Activated CD8-positive, alpha-beta T cell treated with anti-CD3 and anti-CD28 coated beads for 36 hours (primary cell): ENCODE measurements around the gene ALG6. TPM values are rescaled to one million over a fixed set of nuclear protein-coding genes. Genes with fewer than 3 reads are reported as not detected.

Experiments
- ATAC-seq: fragments of 200-7000 bp; cut with Tn5 transposase; one replicate; pipeline ENCODE4 v1.10.0; 2021; ENCODE audit warnings: mild to moderate bottlenecking, moderate library complexity
- CTCF ChIA-PET: fragments of 350-600 bp; sonication (Branson Sonifier 250); formaldehyde crosslinking; loops from one replicate; lab custom pipeline; 2021; ENCODE audit warnings: antibody characterized with exemption; lab: Charles Lee
- POLR2A ChIA-PET: fragments of 350-600 bp; sonication (Branson Sonifier 250); formaldehyde crosslinking; loops from one replicate; lab custom pipeline; 2021; ENCODE audit warnings: antibody characterized with exemption; lab: Charles Lee
- DNase-seq: peaks from one replicate; pipeline ENCODE4 v3.0.0-alpha.2; 2020
- H3K27ac Mint-ChIP-seq: one replicate; pipeline ENCODE4 v1.8.0; 2021; ENCODE audit warnings: mild to moderate bottlenecking, mixed read lengths
- H3K27me3 Mint-ChIP-seq: one replicate; pipeline ENCODE4 v1.8.0; 2021; ENCODE audit warnings: mixed read lengths
- H3K36me3 Mint-ChIP-seq: one replicate; pipeline ENCODE4 v1.8.0; 2021; ENCODE audit warnings: low read depth, mixed read lengths
- H3K4me1 Mint-ChIP-seq: one replicate; pipeline ENCODE4 v1.8.0; 2021; ENCODE audit warnings: low read depth, mixed read lengths
- H3K4me3 Mint-ChIP-seq: one replicate; pipeline ENCODE4 v1.8.0; 2021; ENCODE audit warnings: mild to moderate bottlenecking, moderate library complexity, mixed read lengths
- H3K9me3 Mint-ChIP-seq: one replicate; pipeline ENCODE4 v1.8.0; 2021; ENCODE audit warnings: mixed read lengths
- intact Hi-C: fragments of 100-400 bp; cut with micrococcal nuclease; formaldehyde crosslinking; loops from one replicate; pipeline ENCODE4 v1.10.0; 2022
- total RNA-seq, 2 experiments: library from RNA; stranded (reverse); gene quantifications; one replicate each; pipeline ENCODE4 v1.2.3, GENCODE V29; 2021
- TF ChIP-seq, protein P1 (sequence below): fragments of 200-600 bp; IDR thresholded peaks from one replicate; pipeline ENCODE4 v1.8.0; 2022; ENCODE audit warnings: antibody characterized with exemption, mild to moderate bottlenecking

ALG6 gene
- total RNA-seq, 2 experiments from 2014 or later = 15.1 to 17.7 TPM

DNA sequence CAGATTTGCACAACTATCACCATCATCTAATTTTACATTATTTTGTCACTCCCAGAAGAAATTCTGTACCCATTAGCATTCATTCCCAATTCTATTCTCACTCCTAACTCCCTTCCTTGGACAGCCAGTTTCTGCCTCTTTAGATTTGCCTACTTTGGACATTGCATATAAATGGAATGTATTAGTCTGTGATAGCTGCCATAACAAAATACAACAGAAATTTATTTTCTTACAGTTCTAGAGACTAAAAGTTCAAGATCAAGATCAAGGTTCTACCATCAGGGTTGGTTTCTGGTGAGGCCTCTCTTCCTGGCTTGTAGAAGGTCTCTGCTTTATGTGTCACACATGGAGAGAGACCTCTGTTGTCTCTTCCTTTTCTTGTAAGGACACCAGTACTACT, 61.9 kb downstream of the ALG6 start:
- no peak for DNase-seq
- no peak for ATAC-seq
- H3K9me3 Mint-ChIP-seq = peaks cover 2% of the 10 kb centered on the region
- no peak overlapping the region for H3K4me3 Mint-ChIP-seq
- H3K4me1 Mint-ChIP-seq = no peaks in the 10 kb centered on the region
- H3K27me3 Mint-ChIP-seq = no peaks in the 10 kb centered on the region
- H3K27ac Mint-ChIP-seq = no peak overlapping the region
- TF ChIP-seq, protein P1, sequence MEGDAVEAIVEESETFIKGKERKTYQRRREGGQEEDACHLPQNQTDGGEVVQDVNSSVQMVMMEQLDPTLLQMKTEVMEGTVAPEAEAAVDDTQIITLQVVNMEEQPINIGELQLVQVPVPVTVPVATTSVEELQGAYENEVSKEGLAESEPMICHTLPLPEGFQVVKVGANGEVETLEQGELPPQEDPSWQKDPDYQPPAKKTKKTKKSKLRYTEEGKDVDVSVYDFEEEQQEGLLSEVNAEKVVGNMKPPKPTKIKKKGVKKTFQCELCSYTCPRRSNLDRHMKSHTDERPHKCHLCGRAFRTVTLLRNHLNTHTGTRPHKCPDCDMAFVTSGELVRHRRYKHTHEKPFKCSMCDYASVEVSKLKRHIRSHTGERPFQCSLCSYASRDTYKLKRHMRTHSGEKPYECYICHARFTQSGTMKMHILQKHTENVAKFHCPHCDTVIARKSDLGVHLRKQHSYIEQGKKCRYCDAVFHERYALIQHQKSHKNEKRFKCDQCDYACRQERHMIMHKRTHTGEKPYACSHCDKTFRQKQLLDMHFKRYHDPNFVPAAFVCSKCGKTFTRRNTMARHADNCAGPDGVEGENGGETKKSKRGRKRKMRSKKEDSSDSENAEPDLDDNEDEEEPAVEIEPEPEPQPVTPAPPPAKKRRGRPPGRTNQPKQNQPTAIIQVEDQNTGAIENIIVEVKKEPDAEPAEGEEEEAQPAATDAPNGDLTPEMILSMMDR = no peak
- peaks cover 28% of the 10 kb centered on the region for H3K36me3 Mint-ChIP-seq
- intact Hi-C loops = no loop called here
- ChIA-PET CTCF (no interaction called here), POLR2A (no interaction called here)

DNA sequence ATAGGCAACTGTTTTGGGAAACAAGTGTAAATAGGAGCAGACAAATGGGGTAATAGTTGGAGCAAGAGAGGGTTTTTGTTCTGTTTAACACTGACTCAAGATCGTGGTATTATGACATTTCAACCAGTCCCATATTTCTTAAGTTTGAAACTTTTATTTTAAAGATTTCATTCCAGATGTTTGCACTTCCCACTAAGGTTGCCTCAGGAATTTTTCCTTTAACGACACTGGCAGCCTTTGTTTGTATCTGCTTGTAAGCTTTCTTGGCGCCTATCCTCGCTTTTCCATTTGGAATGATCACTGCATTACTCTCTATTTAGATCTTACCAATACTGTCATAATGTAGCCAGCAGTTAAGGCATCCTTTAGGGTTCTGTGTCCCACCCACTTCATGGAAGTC, 67.7 kb downstream of the ALG6 start:
- ATAC-seq (no peak), DNase-seq (no peak)
- no peaks in the 10 kb centered on the region for H3K27me3 Mint-ChIP-seq
- POLR2A ChIA-PET = interaction anchor here (1.3 kb wide), 1 partner anchor 11 kb away, joined by 4 read pairs; no protein-coding TSS in a partner anchor
- H3K9me3 Mint-ChIP-seq = no peaks in the 10 kb centered on the region
- H3K4me3 Mint-ChIP-seq = no peak overlapping the region
- peaks cover 16% of the 10 kb centered on the region for H3K36me3 Mint-ChIP-seq
- no peaks in the 10 kb centered on the region for H3K4me1 Mint-ChIP-seq
- CTCF ChIA-PET = no interaction called here
- TF ChIP-seq, protein P1 = no peak
- intact Hi-C loops = no loop called here
- no peak overlapping the region for H3K27ac Mint-ChIP-seq

DNA sequence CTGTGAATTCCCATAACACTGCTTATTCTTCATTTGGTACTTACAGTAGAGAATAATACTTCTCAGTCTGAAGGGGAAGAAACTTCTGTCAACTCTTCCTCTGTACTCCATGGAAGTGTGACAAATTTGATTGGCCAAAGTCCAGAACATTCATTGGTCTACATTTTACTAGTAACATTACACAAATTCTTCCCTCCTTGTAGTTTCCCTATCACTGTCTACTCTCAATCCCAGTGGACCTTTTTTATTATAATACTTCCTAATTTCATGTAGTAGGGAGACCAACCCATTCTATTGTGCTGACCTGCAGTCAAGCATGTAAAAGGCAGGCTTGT, 74.7 kb downstream of the ALG6 start:
- H3K9me3 Mint-ChIP-seq = no peaks in the 10 kb centered on the region
- H3K27ac Mint-ChIP-seq = no peak overlapping the region
- intact Hi-C loops = loop anchor here (5.0 kb wide), 1 partner anchor 115 kb away; no protein-coding TSS in a partner anchor
- no peak for DNase-seq
- peaks cover 2% of the 10 kb centered on the region for H3K36me3 Mint-ChIP-seq
- H3K27me3 Mint-ChIP-seq = no peaks in the 10 kb centered on the region
- ATAC-seq = no peak
- TF ChIP-seq, protein P1 = no peak
- no peak overlapping the region for H3K4me3 Mint-ChIP-seq
- CTCF ChIA-PET = interaction anchor here (1.1 to 1.6 kb wide), 4 partner anchors 11 to 601 kb away, joined by 3 to 4 read pairs (median 3); no protein-coding TSS in a partner anchor
- no peaks in the 10 kb centered on the region for H3K4me1 Mint-ChIP-seq
- POLR2A ChIA-PET = interaction anchor here (1.2 kb wide), 1 partner anchor 69 kb away, joined by 4 read pairs; no protein-coding TSS in a partner anchor

DNA sequence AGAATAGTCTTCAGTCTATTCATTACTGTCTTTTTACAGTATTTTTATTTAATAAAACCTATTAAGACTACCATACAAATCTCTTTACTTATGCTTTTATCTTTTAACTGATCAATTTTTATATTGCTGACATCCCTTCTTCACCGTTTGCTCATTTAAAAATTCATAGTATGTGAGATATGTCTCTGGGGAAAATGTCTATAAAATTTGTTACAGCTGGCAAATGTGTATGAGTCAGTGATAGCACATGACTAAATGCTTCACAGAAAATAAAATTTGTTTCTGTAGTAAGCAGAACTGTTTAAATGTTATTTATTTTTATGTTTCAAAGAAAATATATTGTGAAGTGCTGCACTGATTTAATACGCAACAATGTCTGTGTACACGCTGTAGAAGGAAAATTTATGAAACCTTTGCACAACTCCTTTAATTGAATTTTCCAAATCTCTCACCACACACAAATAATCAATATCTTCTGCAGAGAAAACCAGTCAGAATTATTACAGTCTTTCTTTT, 81.4 kb downstream of the ALG6 start:
- ChIA-PET POLR2A (interaction anchor here (0.6 kb wide), 1 partner anchor 1244 kb away, joined by 3 read pairs; no protein-coding TSS in a partner anchor), CTCF (no interaction called here)
- TF ChIP-seq, protein P1 = no peak
- no peak for DNase-seq
- no peak for ATAC-seq
- Mint-ChIP-seq H3K4me3 (no peak overlapping the region), H3K4me1 (no peaks in the 10 kb centered on the region), H3K9me3 (no peaks in the 10 kb centered on the region), H3K27me3 (no peaks in the 10 kb centered on the region), H3K27ac (no peak overlapping the region), H3K36me3 (peaks cover 4% of the 10 kb centered on the region)
- intact Hi-C loops = no loop called here

DNA sequence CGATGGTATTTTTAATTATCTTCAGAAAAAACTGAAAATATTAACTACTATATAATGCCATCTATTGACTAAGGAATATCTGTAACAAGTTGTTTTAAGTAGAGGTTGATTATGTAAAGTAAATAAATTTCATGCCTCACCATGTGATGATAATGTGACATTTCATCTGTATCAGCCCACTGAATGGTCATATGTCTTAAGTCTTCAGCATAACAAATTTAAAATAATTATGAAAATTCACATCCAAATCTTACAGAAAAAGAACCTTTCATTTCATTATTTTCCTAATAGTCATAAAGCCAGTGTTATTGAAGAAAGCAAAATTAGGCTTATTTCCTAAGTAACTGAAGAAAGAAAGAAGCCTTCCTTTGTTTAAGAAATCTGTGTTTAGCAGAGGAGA, 83.0 kb downstream of the ALG6 start:
- Mint-ChIP-seq H3K27ac (no peak overlapping the region), H3K4me1 (no peaks in the 10 kb centered on the region), H3K27me3 (no peaks in the 10 kb centered on the region), H3K36me3 (peaks cover 4% of the 10 kb centered on the region), H3K4me3 (no peak overlapping the region), H3K9me3 (no peaks in the 10 kb centered on the region)
- TF ChIP-seq, protein P1 = no peak
- POLR2A ChIA-PET = no interaction called here
- intact Hi-C loops = no loop called here
- CTCF ChIA-PET = no interaction called here
- no peak for ATAC-seq
- DNase-seq = no peak
